Transverse colon (tissue), 4 donors: ENCODE measurements around the gene POU3F1.

ENCODE experiments used
- CTCF ChIP-seq, 5 experiments: fragments of 200-600 bp in 3 of 5; fragments of 450-650 bp in 2 of 5; sonication (generic) in 3 of 5; IDR thresholded peaks; 1 replicate in 2 of 5; 2 replicates in 3 of 5; pipeline ENCODE4 v1.5.1; 2016 to 2017; ENCODE audit warnings: antibody characterized with exemption in 5 of 5, inconsistent platforms in 3 of 5, mild to moderate bottlenecking in 2 of 5, moderate library complexity in 1 of 5
- EP300 ChIP-seq: sonication (generic); formaldehyde crosslinking; IDR thresholded peaks from one replicate; pipeline ENCODE4 v1.6.1; 2017; ENCODE audit warnings: antibody characterized with exemption, low read depth
- POLR2A ChIP-seq: fragments of 450-650 bp; IDR thresholded peaks from one replicate; pipeline ENCODE4 v1.6.1; 2016; ENCODE audit warnings: antibody characterized with exemption, mild to moderate bottlenecking, moderate library complexity
- POLR2AphosphoS5 ChIP-seq, 3 donors: sonication (generic); formaldehyde crosslinking; IDR thresholded peaks; one replicate each; pipeline ENCODE4 v1.6.1; 2016; ENCODE audit warnings: antibody characterized with exemption in 3 of 3

DNA sequence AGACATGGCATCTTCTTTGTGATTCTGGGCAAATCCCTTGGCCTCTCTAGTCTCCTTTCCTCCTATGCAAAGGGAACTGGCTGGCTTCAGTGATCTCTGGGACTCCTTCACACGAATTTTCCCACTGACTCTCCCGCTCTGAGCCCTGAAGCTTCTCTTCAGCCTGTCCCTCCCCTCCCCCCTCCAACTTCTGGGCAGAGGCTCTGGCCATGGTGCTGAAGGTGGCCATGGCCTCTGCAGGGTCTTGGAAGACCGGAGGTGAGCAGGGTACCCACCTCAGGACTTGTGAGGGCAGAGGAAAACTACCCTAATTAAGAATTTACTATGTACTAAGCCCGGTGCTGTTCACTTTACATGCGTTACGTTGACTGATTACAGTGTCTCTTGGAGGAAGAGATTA, 29.4 kb upstream of the POU3F1 start:
- TF ChIP-seq CTCF (IDR thresholded peaks at IDR 0.05) (no peak), EP300 (no peak), POLR2A (no peak), POLR2AphosphoS5 (IDR thresholded peaks at IDR 0.05) (no peak)
